ENCODE measurements around the gene HSPG2. TPM values are rescaled to one million over a fixed set of nuclear protein-coding genes. Genes with fewer than 3 reads are reported as not detected.

The HSPG2 gene
- total and polyA plus RNA-seq, 10 of the 15 experiments (the other 5 are each of a cell fraction or from before 2014, with no cell fraction given), result 0.30 to 3.4 (median 0.73) TPM; not detected in 2

DNA sequence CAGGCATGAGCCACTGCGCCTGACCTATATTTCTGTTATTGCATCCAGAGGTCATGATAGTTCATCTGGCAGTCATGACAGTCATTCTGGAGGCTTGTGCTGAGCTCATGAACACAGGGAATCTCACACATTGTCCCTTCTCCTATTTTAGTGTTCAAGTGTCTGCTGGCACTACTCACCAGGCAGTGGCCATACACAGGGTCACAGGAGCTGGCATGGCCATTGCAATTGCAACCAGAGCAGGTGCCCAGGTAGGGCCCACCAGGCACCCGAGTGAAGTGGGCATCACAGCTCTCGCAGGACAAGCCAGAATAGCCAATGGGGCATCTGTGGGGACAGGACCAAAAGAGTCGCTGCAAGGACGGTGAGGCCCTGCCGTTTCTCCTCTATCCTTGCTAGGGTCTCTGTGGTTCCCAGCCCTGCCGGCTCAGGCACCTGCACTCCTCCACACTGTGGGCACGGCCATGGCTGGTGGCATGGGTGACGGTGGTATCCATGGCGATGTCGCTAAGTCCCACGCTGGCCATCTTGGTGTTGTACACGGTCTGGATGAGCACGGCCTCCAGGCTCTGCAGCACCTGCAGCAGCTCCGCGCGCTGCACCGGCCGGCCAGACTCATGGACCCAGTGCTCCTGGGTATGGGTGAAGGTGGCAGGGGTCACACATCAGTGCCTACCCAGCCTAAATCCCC lies 57.0 kb downstream of the HSPG2 start:
- no peak for DNase-seq (ENCODE audit: low read depth, low spot score)
- Histone ChIP-seq H3K4me2 (ENCODE audit: control insufficient read depth, insufficient read depth) (no peak overlapping the region), H3K4me1 (ENCODE audit: control insufficient read depth, insufficient read depth, low read length) (no peaks in the 10 kb centered on the region), H3K79me2 (ENCODE audit: control insufficient read depth, insufficient read depth, low read length) (no peaks in the 10 kb centered on the region), H3K27ac (ENCODE audit: control insufficient read depth, insufficient read depth) (no peak overlapping the region), H4K20me1 (ENCODE audit: control insufficient read depth, insufficient read depth) (no peaks in the 10 kb centered on the region), H3K4me3 (no peak overlapping the region), H3K36me3 (ENCODE audit: control insufficient read depth in 2 of 2, insufficient read depth in 2 of 2, low read length in 1 of 2) (no peaks in the 10 kb centered on the region), H3K9me3 (replicated peaks; ENCODE audit: control insufficient read depth, insufficient read depth, low read length) (no peaks in the 10 kb centered on the region), H3K27me3 (replicated peaks in 1 of 2; ENCODE audit: control insufficient read depth in 2 of 2, insufficient read depth in 2 of 2, low read length in 1 of 2) (no peaks in the 10 kb centered on the region), H2AFZ (ENCODE audit: control insufficient read depth, low read depth, low read length) (no peak overlapping the region), H3K9ac (ENCODE audit: control insufficient read depth, insufficient read depth, low read length) (no peak overlapping the region)
- TF ChIP-seq MTA2 (IDR thresholded peaks at IDR 0.05; ENCODE audit: low read depth) (no peak), GABPA (IDR thresholded peaks at IDR 0.05; ENCODE audit: low read depth) (no peak), CBFB (IDR thresholded peaks at IDR 0.05; ENCODE audit: low read depth) (no peak), ZBED1 (IDR thresholded peaks at IDR 0.05; ENCODE audit: borderline replicate concordance) (no peak), CHD4 (IDR thresholded peaks at IDR 0.05) (no peak), SMC3 (IDR thresholded peaks at IDR 0.05; ENCODE audit: borderline replicate concordance, low read length) (no peak)
- TF ChIP-seq, protein P1, sequence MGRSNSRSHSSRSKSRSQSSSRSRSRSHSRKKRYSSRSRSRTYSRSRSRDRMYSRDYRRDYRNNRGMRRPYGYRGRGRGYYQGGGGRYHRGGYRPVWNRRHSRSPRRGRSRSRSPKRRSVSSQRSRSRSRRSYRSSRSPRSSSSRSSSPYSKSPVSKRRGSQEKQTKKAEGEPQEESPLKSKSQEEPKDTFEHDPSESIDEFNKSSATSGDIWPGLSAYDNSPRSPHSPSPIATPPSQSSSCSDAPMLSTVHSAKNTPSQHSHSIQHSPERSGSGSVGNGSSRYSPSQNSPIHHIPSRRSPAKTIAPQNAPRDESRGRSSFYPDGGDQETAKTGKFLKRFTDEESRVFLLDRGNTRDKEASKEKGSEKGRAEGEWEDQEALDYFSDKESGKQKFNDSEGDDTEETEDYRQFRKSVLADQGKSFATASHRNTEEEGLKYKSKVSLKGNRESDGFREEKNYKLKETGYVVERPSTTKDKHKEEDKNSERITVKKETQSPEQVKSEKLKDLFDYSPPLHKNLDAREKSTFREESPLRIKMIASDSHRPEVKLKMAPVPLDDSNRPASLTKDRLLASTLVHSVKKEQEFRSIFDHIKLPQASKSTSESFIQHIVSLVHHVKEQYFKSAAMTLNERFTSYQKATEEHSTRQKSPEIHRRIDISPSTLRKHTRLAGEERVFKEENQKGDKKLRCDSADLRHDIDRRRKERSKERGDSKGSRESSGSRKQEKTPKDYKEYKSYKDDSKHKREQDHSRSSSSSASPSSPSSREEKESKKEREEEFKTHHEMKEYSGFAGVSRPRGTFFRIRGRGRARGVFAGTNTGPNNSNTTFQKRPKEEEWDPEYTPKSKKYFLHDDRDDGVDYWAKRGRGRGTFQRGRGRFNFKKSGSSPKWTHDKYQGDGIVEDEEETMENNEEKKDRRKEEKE (IDR thresholded peaks at IDR 0.05), result no peak
- WGBS (ENCODE audit: insufficient coverage, insufficient replicate concordance, low lambda C conversion rate, missing lambda C conversion rate), result 74% methylated on average over 19 of the region's 19 CpGs
- SMC1A ChIA-PET (ENCODE audit: uncharacterized antibody, unreplicated experiment), result interaction anchor here (1.3 to 1.4 kb wide), 2 partner anchors 14 to 15 kb away, joined by 3 read pairs; no protein-coding TSS in a partner anchor
- intact Hi-C loops (cut with micrococcal nuclease; ENCODE audit: unreplicated experiment) (no loop called here), in situ Hi-C loops (cut with MboI) (no loop called here)
- FAIRE-seq, result no peak
- RAD21 ChIA-PET (ENCODE audit: unreplicated experiment), result no interaction called here
- CTCF ChIA-PET, result interaction anchor here (0.9 kb wide), 1 partner anchor 31 kb away, joined by 3 read pairs; no protein-coding TSS in a partner anchor
- no TSS peak for BruUV-seq (replicated peaks)
- ATAC-seq, result no peak
- POLR2A ChIA-PET, result no interaction called here

Measured in GM12878 (cell line).